AG10803 (cell line): Measurements from ENCODE around the gene ADAMTSL3.

Experiments
- DNase-seq: peaks from one replicate; pipeline ENCODE4 v3.0.0; 2010; ENCODE audit warnings: low read depth
- H3K4me3 ChIP-seq: 2 replicates; pipeline ENCODE4 v1.5.1; 2011; ENCODE audit warnings: mild to moderate bottlenecking, low read length, control low read depth
- TF ChIP-seq, protein P1 (sequence below): conservative IDR thresholded peaks from 2 replicates; pipeline ENCODE4 v1.5.1; 2011; ENCODE audit warnings: mild to moderate bottlenecking, low read length, control low read depth, inconsistent platforms

The ADAMTSL3 gene

DNA sequence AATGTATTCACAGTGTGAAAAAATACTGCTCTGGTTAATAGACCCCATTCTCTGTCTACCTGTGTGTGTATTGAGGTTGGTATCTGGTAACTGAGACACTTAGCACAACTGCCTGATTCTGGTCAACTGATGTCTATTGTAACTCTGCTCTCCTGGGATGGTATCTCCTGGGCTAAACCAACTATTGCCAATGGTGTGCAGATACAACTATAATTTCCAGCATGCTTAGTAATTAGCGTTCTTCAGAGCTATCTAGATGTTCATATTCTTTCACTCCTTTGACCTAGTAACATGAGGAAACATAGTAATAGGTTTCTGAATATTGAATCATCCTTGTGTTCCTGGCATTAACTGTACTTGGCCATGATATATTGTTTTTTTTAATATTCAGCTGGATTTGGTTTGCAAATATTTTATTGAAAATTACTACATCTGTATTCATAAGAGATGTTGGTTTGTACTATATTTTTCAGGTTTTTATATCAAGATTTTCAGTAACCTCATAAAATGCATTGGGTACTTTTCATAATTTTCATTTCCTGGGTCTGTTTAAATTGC lies 16.8 kb downstream of the ADAMTSL3 start:
- no peak overlapping the region for H3K4me3 ChIP-seq
- DNase-seq = no peak
- TF ChIP-seq, protein P1, sequence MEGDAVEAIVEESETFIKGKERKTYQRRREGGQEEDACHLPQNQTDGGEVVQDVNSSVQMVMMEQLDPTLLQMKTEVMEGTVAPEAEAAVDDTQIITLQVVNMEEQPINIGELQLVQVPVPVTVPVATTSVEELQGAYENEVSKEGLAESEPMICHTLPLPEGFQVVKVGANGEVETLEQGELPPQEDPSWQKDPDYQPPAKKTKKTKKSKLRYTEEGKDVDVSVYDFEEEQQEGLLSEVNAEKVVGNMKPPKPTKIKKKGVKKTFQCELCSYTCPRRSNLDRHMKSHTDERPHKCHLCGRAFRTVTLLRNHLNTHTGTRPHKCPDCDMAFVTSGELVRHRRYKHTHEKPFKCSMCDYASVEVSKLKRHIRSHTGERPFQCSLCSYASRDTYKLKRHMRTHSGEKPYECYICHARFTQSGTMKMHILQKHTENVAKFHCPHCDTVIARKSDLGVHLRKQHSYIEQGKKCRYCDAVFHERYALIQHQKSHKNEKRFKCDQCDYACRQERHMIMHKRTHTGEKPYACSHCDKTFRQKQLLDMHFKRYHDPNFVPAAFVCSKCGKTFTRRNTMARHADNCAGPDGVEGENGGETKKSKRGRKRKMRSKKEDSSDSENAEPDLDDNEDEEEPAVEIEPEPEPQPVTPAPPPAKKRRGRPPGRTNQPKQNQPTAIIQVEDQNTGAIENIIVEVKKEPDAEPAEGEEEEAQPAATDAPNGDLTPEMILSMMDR = no peak

DNA sequence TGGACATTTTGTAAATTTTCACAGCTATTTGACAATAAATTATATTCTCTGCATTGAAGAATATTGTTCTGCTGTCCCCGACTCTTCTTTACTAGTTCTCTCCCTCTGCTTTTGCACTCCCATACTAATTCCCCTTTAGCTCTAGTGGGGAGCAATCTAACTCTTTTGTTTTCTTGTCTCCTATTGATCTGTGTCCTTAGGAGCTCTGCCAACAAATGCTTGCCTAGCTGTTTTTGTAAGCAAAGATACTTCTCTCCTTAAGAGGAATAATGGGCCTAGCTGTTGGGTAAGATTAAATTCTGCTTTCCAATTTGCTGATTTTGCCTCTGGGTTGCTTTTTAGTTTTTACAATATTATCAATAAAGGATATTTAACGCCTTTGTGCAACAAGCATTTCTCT lies 17.7 kb downstream of the ADAMTSL3 start:
- TF ChIP-seq, protein P1 = no peak
- DNase-seq = no peak
- no peak overlapping the region for H3K4me3 ChIP-seq

DNA sequence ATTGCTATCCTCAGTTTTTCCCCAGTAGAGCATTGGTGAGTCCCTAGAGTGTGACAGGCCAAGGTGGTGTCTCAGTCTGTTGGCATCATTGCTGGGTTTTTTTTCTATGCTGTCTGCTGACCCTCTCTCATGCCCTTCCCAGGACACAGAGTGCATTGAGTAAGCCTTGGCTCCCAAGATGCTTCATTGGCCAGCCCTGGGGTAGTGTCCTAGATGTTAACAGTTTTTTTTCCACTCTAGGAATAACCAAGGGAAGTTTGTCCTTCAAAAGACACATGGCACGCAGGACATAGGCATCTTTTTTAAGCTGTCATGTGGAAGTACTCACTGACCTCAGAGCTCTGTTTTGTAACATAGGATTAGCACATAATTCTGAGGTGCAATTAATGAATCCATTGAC lies 19.5 kb downstream of the ADAMTSL3 start:
- TF ChIP-seq, protein P1 = no peak
- DNase-seq = no peak
- no peak overlapping the region for H3K4me3 ChIP-seq

DNA sequence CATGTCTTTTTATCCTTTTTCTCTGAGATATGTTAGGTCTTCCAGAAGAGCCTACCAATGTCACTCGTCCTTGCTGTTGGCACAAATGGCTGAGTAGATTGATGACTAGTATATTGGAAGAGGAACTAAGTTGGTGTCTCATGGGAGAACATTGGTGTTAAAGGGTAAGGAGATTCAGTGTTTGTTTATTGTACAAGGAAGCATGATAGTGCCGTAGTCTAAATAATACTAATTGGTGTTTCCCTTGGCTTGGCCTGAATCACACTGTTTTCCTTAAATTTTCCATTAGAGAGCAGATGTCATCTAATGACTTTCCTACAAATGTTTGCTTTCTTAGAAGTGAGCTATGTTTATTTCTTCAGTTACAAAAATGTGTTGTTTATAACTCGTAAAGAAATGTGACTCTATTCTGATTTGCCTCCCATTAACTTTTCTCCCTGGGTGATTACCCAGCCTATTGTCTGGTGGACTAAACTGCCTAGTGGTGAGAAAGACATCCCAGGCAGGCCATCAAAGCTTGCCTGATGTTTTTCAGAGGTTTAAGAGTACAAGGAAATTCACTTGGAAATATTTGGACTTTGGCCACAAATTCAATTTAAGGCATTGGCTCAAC lies 28.7 kb downstream of the ADAMTSL3 start:
- H3K4me3 ChIP-seq = no peak overlapping the region
- DNase-seq = no peak
- TF ChIP-seq, protein P1 = no peak

DNA sequence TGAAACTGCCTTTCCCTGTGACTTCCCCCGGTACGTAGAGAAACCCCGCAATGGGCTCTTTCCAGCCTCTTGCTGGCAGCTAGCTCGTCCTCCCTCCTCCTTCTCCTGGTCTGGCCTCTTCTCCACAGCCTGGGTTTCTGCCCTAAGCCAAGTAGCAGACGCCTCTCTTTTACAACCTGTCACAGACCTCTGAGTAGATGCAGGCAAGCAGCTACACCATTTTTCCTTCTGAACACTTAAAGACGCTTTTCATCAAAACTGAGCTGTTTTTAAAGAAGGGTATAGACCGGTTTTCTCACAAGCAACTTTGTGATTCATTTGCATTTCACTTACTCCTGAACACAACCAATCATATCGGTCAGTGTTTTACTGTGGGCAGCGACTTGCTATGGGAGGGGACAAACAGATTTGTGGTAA lies 32.0 kb downstream of the ADAMTSL3 start:
- H3K4me3 ChIP-seq = no peak overlapping the region
- TF ChIP-seq, protein P1 = no peak
- DNase-seq = no peak

DNA sequence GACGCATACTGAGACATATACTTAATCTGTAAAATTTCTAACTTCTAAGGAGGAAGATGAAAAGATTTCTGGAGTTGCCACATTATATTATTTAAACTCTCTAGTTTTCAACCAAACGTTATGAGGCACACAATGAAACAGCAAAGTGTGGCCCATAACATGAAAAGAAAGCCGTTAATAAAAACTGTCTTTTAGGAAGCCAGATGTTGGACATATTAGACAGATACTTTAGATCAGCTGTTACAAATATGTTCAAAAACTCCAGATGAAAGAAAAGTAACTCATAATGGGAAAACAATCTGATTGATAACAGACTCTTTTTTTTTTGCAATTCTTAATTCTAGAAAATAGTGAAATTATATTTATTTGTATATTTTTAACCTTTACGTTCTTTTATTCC lies 34.3 kb downstream of the ADAMTSL3 start:
- no peak for DNase-seq
- no peak overlapping the region for H3K4me3 ChIP-seq
- TF ChIP-seq, protein P1 = no peak

DNA sequence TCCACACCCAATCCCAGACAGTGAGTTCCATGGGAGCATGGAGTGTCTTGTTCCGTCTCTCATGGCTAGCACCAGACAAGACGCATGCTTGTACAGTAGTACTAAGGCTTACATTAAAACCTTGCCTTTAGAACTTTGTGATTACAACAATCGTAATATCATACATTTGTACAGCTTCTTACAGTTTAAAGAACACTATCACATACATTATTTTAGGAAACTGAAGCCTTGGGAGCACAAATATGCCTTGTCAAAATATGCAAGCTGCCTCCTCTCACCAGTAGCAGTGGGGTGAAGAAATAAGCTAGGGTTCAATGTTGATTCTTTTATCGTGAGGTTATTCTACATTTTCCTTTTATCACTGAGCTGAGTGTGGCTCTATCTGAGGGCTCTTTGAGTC lies 36.8 kb downstream of the ADAMTSL3 start:
- no peak for DNase-seq
- no peak overlapping the region for H3K4me3 ChIP-seq
- TF ChIP-seq, protein P1 = no peak
